HG02623 (cell line): ENCODE results near the gene TWSG1.
A peak's percentile ranks its signal among the peaks of the same experiment; 100 is the strongest.
"Not testable (repeated sequence)": the region's sequence is repeated elsewhere in the genome, so short reads cannot be mapped to it uniquely, and the experiment has no call there.

ENCODE experiments used
- ATAC-seq: cut with Tn5 transposase; IDR thresholded peaks from one replicate; pipeline ENCODE4 v1.9.1; 2021; ENCODE audit warnings: moderate library complexity; ENCODE audit not compliant: unreplicated experiment

The TWSG1 gene

DNA sequence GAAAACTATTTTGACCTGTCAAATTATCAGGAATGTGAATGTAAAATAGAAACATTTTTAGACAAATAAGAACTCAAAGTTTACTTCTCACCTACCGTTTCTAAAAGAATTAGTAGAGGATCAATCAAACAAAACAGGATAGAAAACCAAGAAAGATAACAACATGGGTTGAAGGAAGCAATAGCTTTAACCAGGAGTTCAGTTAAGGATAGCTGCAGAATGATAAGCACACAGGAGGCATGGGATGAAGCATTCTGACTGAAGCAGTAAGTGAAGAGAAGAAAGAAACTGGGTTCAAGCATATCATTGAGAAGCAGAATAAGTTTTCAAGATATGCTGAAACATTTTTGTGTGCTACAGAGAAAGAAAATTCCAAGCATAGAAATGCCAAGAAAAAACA is 52.3 kb downstream of the TWSG1 start:
- no peak for ATAC-seq

DNA sequence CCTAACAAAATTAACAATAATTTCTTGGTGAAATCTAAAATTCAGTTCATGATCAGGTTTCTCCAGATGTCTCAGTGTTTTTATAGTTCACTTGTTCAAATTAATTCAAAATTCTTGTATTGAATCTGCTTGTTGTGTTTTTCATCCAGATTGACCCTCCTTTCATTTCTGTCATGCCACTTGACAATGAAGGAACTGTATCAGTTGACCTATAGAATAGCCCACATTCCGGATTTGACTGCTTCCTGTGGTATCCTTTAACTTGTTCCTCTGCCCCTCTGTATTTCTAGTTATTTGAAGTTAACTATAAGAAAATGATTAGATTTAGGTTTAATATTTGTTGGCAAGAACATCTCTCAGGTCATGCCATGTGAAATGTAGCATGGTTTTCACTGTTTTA is 53.3 kb downstream of the TWSG1 start:
- no peak for ATAC-seq

GRCh38 chr18:9389706-9390105 is 55.1 kb downstream of the TWSG1 start:
- ATAC-seq, result no peak

GRCh38 chr18:9392726-9393125 is 58.2 kb downstream of the TWSG1 start:
- ATAC-seq, result no peak

GRCh38 chr18:9394046-9394445 is 59.5 kb downstream of the TWSG1 start:
- no peak for ATAC-seq

- ATAC-seq, result no peak
Measured at GRCh38 chr18:9400197-9400596, 65.6 kb downstream of the TWSG1 start.

GRCh38 chr18:9401176-9401575 is 66.6 kb downstream of the TWSG1 start:
- no peak for ATAC-seq

- not testable (repeated sequence) for ATAC-seq
Measured at GRCh38 chr18:9402358-9403007, 67.9 kb downstream of the TWSG1 start.

GRCh38 chr18:9403795-9404564 is 69.4 kb downstream of the TWSG1 start:
- no peak for ATAC-seq

DNA sequence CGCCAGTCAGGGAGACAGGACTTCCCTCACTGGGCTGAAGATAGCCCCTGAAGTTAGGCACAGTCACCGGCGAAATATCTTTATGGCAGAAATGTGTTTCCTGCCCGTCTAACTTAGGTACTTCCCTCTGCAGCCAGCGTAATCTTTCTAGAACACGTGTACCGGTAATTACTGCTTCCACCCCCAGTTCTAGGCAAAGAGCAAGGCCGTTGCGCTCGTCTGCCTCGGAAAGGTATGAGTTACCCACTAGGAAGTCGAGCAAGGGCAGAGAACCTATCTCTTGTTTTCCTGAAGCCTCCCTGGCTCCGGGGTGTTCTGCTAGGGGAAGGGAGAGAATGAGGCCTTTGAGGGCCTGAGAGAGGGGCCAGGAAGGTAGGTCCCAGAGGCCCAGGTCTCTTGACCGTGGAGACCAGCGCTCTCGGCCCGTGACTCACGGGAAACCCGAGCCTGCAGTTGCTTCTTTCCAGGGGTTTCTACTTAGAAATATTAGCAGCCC is 70.0 kb downstream of the TWSG1 start:
- ATAC-seq, result peak; percentile 63

GRCh38 chr18:9405130-9405529 is 70.6 kb downstream of the TWSG1 start:
- ATAC-seq, result peak; percentile 13

DNA sequence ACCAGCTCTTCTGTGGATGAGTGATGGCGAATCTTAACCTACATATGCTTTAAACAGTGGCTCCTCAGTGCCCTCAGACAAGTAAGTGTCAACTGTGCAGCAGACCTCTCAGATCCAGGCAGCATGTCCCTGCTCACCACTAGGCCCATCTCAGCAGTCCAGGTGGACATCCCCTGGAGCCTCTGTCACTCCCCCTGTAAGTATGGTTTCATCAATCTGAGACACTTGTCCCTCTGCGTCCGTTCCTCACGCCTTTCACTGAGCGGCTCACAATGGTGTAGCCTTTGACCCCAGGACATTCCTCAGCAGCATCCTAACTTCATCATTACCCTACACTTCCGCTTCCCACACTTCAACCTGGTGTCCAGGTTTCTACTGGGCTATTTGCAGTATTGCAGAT is 71.4 kb downstream of the TWSG1 start:
- no peak for ATAC-seq

GRCh38 chr18:9410515-9410914 is 75.9 kb downstream of the TWSG1 start:
- no peak for ATAC-seq

GRCh38 chr18:9413576-9413975 is 79.0 kb downstream of the TWSG1 start:
- no peak for ATAC-seq

DNA sequence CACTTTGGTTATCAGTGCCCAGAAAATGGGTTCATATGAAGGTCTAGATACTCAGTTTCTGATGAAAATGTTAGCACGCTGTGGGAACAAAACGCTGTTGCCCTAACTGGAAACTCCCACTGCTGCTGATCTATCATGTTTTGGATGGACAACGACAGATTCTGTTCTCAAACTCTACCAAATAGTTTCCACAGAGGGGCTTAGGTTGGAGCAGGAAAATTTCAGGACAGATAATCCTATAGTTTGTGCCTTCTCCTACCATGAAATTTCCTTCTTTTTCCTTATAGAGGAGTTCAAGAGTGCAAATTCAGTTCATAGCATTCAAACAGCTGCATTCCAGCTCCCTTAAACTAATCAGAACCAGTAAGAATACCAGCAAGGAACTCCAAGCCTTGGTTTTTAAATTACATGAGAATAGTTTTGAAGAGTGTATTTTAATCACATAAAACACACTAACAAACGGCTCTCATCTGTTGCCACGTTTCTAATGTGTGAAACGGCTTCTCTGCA is 82.0 kb downstream of the TWSG1 start:
- ATAC-seq, result no peak

DNA sequence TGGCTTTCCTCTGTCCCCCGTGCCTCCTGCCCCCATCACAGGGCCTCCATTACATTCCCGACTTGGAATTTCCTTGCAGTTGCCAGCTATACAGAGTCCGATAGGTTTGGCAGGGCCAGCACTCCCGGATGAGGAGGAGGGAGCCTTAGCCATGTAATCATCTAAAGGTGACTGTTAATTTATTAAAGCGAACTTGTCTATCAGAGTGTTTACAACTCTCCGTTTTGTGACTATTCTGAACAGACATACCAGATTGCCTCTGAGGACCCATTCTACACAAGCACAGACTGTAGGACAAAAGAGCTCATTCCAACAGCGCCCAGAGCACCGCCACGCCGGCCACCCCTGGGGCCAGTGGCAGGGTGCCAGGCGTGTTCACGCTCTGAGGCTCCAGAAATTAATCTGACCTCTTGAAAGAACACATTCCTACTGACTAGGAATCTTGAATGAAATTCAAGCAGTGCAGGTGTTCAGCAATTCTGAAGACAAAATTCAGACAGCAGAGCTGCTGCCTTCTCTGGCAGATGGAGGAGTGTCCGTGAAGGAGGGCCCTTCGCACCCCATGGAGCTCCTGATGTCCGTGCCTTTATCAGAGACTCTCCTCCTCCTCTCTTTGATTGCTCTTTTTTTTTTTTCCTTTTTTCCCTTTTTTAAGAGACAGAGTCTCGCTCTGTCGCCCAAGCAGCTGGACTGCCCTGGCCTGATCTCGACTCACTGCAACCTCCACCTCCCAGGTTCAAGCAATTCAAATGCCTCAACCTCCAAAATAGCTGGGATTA is 82.7 kb downstream of the TWSG1 start:
- ATAC-seq, result no peak

DNA sequence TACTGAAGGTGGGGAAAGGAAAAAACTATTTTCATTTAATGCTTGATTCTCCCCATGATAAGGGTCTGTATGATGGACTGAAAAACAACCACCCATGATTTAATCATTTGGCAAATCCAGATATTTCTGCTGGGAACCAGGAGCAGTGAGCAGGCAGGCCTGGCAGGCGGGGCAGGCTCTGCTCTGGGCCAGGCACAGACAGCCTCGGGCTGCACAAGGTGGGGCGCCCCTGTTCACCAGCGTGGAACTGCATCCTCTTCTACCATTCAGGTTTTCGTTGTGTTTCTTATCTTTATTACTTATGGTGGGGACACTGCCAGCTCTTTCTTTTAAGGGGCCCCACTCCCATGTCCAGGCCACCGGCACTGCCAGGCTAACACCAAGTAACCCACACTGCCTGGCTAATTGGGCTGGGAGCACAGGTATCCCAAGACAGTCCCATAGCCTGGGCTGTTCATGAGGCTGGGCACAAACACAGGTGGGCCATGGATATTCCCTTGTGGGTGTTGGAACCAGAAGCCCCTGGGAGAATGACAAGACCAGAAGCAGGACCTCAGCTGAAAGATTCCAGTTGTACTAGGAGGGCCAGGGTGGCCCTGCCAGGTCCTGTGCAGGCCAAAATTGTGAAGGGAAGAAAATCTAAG is 83.6 kb downstream of the TWSG1 start:
- no peak for ATAC-seq

DNA sequence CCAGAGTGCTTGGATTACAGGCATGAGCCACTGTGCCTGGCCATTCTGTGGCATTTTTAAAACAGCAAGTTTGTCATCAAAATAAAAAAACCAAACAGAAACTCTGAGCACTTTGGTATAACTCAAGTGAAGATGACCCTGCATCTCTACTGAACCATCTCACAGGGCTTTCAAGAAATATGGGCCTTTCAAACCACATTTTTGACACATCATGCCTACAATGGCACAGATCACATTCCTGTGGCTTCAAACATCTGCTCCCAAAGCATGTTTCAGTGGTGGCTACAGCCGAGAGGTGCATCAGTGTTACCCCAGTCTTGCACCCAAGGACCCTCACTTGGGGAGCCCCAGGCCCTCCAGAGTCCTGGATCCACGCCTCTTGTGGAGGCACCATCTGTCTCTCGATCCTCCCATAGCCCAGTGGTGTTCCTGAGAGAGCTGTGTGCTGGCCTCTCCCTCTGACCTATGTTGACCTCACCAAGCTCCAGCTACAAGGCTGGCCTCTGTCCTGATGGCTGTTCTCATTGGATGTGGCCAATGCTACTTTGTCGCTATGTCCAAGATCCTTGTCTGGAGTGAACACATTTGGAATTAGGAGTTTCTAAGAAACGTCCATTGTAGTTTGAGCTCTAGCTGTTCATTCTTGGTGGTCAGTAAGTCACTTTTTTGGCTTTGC is 85.5 kb downstream of the TWSG1 start:
- ATAC-seq, result no peak

DNA sequence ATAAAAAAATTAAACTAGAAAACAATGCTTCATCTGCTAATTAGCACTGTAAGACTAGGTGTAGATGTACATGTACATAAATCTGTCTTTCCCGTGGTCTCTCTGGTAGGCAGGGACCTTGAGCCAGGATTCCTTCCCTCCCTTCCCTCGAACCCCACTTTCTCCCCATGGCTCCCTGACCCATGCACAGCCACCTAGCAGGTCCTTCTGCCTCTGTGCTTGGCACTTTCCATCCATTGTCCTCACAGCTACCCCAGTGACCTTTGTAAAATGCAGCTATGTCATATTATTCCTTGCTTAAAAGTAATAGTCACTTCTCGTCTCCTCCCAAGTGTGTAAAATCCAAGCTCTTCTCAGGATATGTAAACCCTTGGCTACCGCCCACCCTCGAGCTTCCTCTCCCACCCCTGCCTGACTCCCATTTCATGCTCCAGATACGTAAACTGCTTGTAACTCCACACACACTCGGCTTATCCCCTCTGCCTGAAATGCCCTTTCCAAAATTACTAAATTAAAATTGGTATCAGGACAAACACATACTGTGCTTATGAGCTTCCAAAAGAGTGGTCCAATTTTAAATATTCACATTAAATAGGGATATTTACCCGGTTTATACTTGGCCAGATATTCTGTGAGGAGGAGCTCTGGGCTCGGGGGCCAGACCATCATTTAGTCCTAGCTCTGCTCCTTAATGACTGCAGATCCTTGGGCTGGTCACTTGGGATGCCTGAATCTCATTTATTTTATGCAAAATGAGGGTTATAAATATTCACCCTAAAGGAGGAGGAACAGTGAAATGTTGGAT is 86.7 kb downstream of the TWSG1 start:
- no peak for ATAC-seq

GRCh38 chr18:9421901-9422327 is 87.3 kb downstream of the TWSG1 start:
- no peak for ATAC-seq
